Osteoblast (primary cell): ENCODE data around the gene PPP3CA. TPM values are rescaled to one million over a fixed set of nuclear protein-coding genes. Genes with fewer than 3 reads are reported as not detected.

Experiments
- DNase-seq: peaks from one replicate; pipeline ENCODE4 v3.0.0; 2011; ENCODE audit warnings: low spot score, mixed read lengths; ENCODE audit not compliant: insufficient read length; ENCODE audit errors: missing footprints
- H2AFZ ChIP-seq: 2 replicates; pipeline ENCODE4 v1.6.0; 2011; ENCODE audit warnings: mild to moderate bottlenecking, low read length
- H3K27ac ChIP-seq: 2 replicates; pipeline ENCODE4 v1.5.1; 2011; ENCODE audit warnings: mild to moderate bottlenecking, low read depth, low read length, moderate library complexity
- H3K27me3 ChIP-seq: 2 replicates; pipeline ENCODE4 v1.6.0; 2012; ENCODE audit warnings: mild to moderate bottlenecking, control low read depth, inconsistent platforms, low read length, moderate library complexity; ENCODE audit not compliant: insufficient read depth
- H3K36me3 ChIP-seq: 2 replicates; pipeline ENCODE4 v1.5.1; 2011; ENCODE audit warnings: mild to moderate bottlenecking, low read length, control low read depth, moderate library complexity; ENCODE audit not compliant: insufficient read depth
- H3K4me1 ChIP-seq: 2 replicates; pipeline ENCODE4 v1.5.1; 2011; ENCODE audit warnings: mild to moderate bottlenecking, low read length, control low read depth, moderate library complexity; ENCODE audit not compliant: insufficient read depth
- H3K4me2 ChIP-seq: 2 replicates; pipeline ENCODE4 v1.6.0; 2011; ENCODE audit warnings: mild to moderate bottlenecking, low read length; ENCODE audit not compliant: insufficient read depth
- H3K4me3 ChIP-seq: fragments of 200-600 bp; sonication (generic); 3 replicates; pipeline ENCODE4 v1.5.1; 2012; ENCODE audit warnings: mild to moderate bottlenecking, low read length, inconsistent platforms; ENCODE audit not compliant: insufficient read depth
- H3K79me2 ChIP-seq: 2 replicates; pipeline ENCODE4 v1.6.0; 2012; ENCODE audit warnings: mild to moderate bottlenecking, low read length, control low read depth, inconsistent platforms; ENCODE audit not compliant: insufficient read depth
- H3K9me3 ChIP-seq: 2 replicates; pipeline ENCODE4 v1.5.1; 2011; ENCODE audit warnings: low read depth, low read length, control low read depth
- H4K20me1 ChIP-seq: 2 replicates; pipeline ENCODE4 v1.6.0; 2012; ENCODE audit warnings: mild to moderate bottlenecking, low read length, control low read depth; ENCODE audit not compliant: insufficient read depth
- total RNA-seq: library from RNA; depleted of rRNA; stranded (reverse); fragments of >200 nt; gene quantifications from 2 replicates; pipeline ENCODE4 v1.2.3, GENCODE V29; 2012
- TF ChIP-seq, protein P1 (sequence below): IDR thresholded peaks from 2 replicates; pipeline ENCODE4 v1.5.1; 2011; ENCODE audit warnings: mild to moderate bottlenecking, low read depth, low read length, moderate library complexity; ENCODE audit errors: extremely low read depth

PPP3CA gene
- total RNA-seq, 1 donor = 80.0 TPM

DNA sequence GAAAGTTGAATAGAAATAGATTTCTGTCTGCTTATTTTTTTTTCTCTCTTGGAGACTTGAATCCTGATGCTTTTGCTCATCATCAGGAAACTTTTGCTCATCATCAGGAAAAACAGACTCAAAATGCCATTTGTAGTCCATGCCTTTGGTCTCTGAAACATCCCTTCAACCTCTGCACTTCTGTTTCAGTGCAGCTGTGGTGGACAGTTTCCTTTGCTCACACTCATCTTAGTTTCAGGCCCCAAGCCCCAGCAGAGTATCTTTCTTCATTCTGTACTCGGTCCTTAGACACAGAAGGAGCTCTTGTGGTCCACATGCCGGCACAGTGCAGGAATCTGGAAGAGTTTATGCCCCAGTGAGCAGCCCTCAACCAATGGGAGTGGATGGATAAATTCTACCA lies 337.9 kb downstream of the PPP3CA start:
- H3K4me1 ChIP-seq = peaks cover 5% of the 10 kb centered on the region
- H3K79me2 ChIP-seq = no peaks in the 10 kb centered on the region
- DNase-seq = peak; percentile 63
- peak overlapping the region; percentile 58 for H3K4me2 ChIP-seq
- peak overlapping the region; percentile 64 for H2AFZ ChIP-seq
- TF ChIP-seq, protein P1, sequence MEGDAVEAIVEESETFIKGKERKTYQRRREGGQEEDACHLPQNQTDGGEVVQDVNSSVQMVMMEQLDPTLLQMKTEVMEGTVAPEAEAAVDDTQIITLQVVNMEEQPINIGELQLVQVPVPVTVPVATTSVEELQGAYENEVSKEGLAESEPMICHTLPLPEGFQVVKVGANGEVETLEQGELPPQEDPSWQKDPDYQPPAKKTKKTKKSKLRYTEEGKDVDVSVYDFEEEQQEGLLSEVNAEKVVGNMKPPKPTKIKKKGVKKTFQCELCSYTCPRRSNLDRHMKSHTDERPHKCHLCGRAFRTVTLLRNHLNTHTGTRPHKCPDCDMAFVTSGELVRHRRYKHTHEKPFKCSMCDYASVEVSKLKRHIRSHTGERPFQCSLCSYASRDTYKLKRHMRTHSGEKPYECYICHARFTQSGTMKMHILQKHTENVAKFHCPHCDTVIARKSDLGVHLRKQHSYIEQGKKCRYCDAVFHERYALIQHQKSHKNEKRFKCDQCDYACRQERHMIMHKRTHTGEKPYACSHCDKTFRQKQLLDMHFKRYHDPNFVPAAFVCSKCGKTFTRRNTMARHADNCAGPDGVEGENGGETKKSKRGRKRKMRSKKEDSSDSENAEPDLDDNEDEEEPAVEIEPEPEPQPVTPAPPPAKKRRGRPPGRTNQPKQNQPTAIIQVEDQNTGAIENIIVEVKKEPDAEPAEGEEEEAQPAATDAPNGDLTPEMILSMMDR = no peak
- H3K4me3 ChIP-seq = peak overlapping the region; percentile 26
- no peaks in the 10 kb centered on the region for H3K36me3 ChIP-seq
- no peaks in the 10 kb centered on the region for H4K20me1 ChIP-seq
- H3K27me3 ChIP-seq = no peaks in the 10 kb centered on the region
- no peak overlapping the region for H3K27ac ChIP-seq
- H3K9me3 ChIP-seq = no peaks in the 10 kb centered on the region

DNA sequence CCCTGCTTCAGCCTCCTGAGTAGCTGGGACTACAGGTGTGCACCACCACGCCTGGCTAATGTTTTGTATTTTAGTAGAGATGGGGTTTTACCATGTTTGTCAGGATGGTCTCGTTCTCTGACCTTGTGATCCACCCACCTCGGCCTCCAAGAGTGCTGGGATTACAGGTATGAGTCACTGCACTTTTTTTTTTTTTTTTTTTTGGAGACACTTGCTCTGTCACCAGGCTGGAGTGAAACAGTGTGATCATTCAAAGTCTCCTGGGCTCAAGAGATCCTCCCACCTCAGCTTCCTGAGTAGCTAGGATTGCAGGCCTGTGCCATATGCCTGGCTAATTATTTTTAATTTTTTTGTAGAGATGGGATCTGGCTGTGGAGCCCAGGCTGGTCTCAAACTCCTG lies 338.8 kb downstream of the PPP3CA start:
- peaks cover 5% of the 10 kb centered on the region for H3K4me1 ChIP-seq
- no peaks in the 10 kb centered on the region for H3K36me3 ChIP-seq
- no peaks in the 10 kb centered on the region for H3K27me3 ChIP-seq
- H3K4me3 ChIP-seq = no peak overlapping the region
- no peak overlapping the region for H2AFZ ChIP-seq
- H3K9me3 ChIP-seq = no peaks in the 10 kb centered on the region
- H3K27ac ChIP-seq = no peak overlapping the region
- H3K4me2 ChIP-seq = no peak overlapping the region
- no peak for DNase-seq
- H4K20me1 ChIP-seq = no peaks in the 10 kb centered on the region
- TF ChIP-seq, protein P1 = no peak
- no peaks in the 10 kb centered on the region for H3K79me2 ChIP-seq

DNA sequence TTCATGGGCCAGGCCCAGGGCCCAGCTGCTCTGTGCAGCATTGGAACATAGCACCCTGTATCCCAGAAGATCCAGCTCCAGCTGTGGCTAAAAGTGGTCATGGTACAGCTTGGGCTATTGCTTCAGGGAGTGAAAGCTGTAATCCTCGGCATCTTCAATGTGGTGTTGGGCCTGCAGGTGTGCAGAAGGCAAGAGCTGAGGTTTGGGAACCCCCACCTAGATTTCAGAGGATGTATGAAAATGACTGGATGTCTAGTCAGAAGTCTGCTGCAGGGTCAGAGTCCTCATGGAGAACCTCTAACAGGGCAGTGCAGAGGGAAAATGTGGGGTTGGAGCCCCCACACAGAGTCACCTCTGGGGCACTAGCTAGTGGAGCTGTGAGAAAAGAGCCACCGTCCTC lies 341.7 kb downstream of the PPP3CA start:
- no peaks in the 10 kb centered on the region for H3K9me3 ChIP-seq
- TF ChIP-seq, protein P1 = no peak
- no peak overlapping the region for H3K27ac ChIP-seq

DNA sequence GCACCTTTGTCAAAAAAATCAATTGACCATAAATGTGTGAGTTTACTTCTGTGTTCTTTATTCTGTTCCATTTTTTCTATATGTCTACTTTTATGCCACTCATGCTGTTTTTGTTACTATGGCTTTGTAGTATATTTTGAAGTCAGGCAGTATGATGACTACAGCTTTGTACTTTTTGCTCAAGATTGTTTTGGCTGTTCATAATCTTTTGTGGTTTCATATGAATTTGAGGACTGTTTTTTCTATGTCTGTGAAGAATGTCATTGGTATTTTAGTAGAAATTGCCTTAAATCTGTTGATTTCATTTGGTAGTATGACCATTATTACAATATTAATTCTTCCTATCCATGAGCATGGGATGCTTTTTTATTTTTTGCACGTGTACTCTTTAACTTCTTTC lies 346.8 kb downstream of the PPP3CA start:
- no peaks in the 10 kb centered on the region for H3K27me3 ChIP-seq
- H3K36me3 ChIP-seq = no peaks in the 10 kb centered on the region
- H3K4me2 ChIP-seq = no peak overlapping the region
- H2AFZ ChIP-seq = no peak overlapping the region
- H4K20me1 ChIP-seq = no peaks in the 10 kb centered on the region
- no peak overlapping the region for H3K4me3 ChIP-seq
- H3K4me1 ChIP-seq = no peaks in the 10 kb centered on the region
- no peak for DNase-seq
- TF ChIP-seq, protein P1 = no peak
- H3K9me3 ChIP-seq = no peaks in the 10 kb centered on the region
- H3K79me2 ChIP-seq = no peaks in the 10 kb centered on the region
- no peak overlapping the region for H3K27ac ChIP-seq

More for the DNA sequence above, 341.7 kb downstream of the PPP3CA start:
- Histone ChIP-seq H3K27me3 (no peaks in the 10 kb centered on the region), H2AFZ (no peak overlapping the region), H4K20me1 (no peaks in the 10 kb centered on the region), H3K79me2 (no peaks in the 10 kb centered on the region), H3K4me1 (peaks cover 5% of the 10 kb centered on the region), H3K4me2 (no peak overlapping the region), H3K36me3 (no peaks in the 10 kb centered on the region), H3K4me3 (no peak overlapping the region)
- DNase-seq = no peak
